ENCODE results near the gene TNFRSF9. TPM values are rescaled to one million over a fixed set of nuclear protein-coding genes. Genes with fewer than 3 reads are reported as not detected.

The TNFRSF9 gene
- polyA plus RNA-seq, 2 of the 4 experiments (the other 2 are of a cell fraction), result 0.75 to 3.2 TPM

GRCh38 chr1:7871136-7871535 lies 69.5 kb downstream of the TNFRSF9 start:
- no peak for DNase-seq (ENCODE audit: low read depth in 1 of 2, low spot score in 1 of 2)
- H3K4me2 ChIP-seq, result no peak overlapping the region
- H3K27ac ChIP-seq, result no peak overlapping the region
- no peak for FAIRE-seq
- POLR2A ChIA-PET, result no interaction called here
- H3K4me1 ChIP-seq, result no peaks in the 10 kb centered on the region
- CTCF ChIA-PET, result no interaction called here
- no peaks in the 10 kb centered on the region for H3K9me3 ChIP-seq
- 60% methylated on average over 6 of the region's 6 CpGs for WGBS (ENCODE audit: missing lambda C conversion rate)
- no peak for ATAC-seq
- TF ChIP-seq GATA3 (IDR thresholded peaks at IDR 0.05; ENCODE audit: borderline replicate concordance), result no peak
- TF ChIP-seq EHF (CRISPR knock-in tag; IDR thresholded peaks at IDR 0.05), result no peak
- TF ChIP-seq ZFP36 (IDR thresholded peaks at IDR 0.05; ENCODE audit: borderline replicate concordance, partially characterized antibody), result no peak
- H3K4me3 ChIP-seq, result no peak overlapping the region

- no peak for FAIRE-seq
- no peaks in the 10 kb centered on the region for H3K4me1 ChIP-seq
- DNase-seq (ENCODE audit: low read depth in 1 of 2, low spot score in 1 of 2), result no peak
- H3K4me2 ChIP-seq, result no peak overlapping the region
- TF ChIP-seq HES2 (IDR thresholded peaks at IDR 0.05), result no peak
- no peak for TF ChIP-seq RFX5 (IDR thresholded peaks at IDR 0.05)
- no peak for TF ChIP-seq MYC (IDR thresholded peaks at IDR 0.05; ENCODE audit: borderline replicate concordance, low read length)
- TF ChIP-seq POLR2AphosphoS2 (conservative IDR thresholded peaks at IDR 0.05; ENCODE audit: low read length), result no peak
- TF ChIP-seq ZNF302 (CRISPR knock-in tag; IDR thresholded peaks at IDR 0.05), result no peak
- TF ChIP-seq BCL3 (IDR thresholded peaks at IDR 0.05), result no peak
- no peak for TF ChIP-seq RNF2 (IDR thresholded peaks at IDR 0.05; ENCODE audit: borderline replicate concordance, low read depth)
- no peak for TF ChIP-seq JUNB (IDR thresholded peaks at IDR 0.05)
- no peak for TF ChIP-seq MAX (IDR thresholded peaks at IDR 0.05)
- TF ChIP-seq FOSB (CRISPR knock-in tag; IDR thresholded peaks at IDR 0.05), result no peak
- TF ChIP-seq FOSL2 (IDR thresholded peaks at IDR 0.05), result no peak
- TF ChIP-seq FOSL2 (CRISPR knock-in tag; IDR thresholded peaks at IDR 0.05), result no peak
- no peak for TF ChIP-seq FOXS1 (CRISPR knock-in tag; IDR thresholded peaks at IDR 0.05)
- no peak for TF ChIP-seq POLR2A (IDR thresholded peaks at IDR 0.05; ENCODE audit: low read length)
- no peak for TF ChIP-seq ZC3H11A (IDR thresholded peaks at IDR 0.05)
- no peak for TF ChIP-seq ESRRA (IDR thresholded peaks at IDR 0.05; ENCODE audit: borderline replicate concordance, low read length)
- no peak for TF ChIP-seq CTCF (IDR thresholded peaks at IDR 0.05)
- TF ChIP-seq SMC3 (IDR thresholded peaks at IDR 0.05), result no peak
- no peaks in the 10 kb centered on the region for H3K9me3 ChIP-seq
- WGBS (ENCODE audit: missing lambda C conversion rate), result 75% methylated on average over 16 of the region's 16 CpGs
- POLR2A ChIA-PET, result no interaction called here
- CTCF ChIA-PET, result interaction anchor here (1.2 kb wide), 1 partner anchor 34 kb away, joined by 4 read pairs; no protein-coding TSS in a partner anchor
- H3K27ac ChIP-seq, result no peak overlapping the region
- no peak for ATAC-seq
- H3K4me3 ChIP-seq, result no peak overlapping the region
These were observed 71.3 kb downstream of the TNFRSF9 start for GRCh38 chr1:7869136-7869920.

Data from A549 (cell line).